ENCODE measurements around the gene TMEM50B. TPM values are rescaled to one million over a fixed set of nuclear protein-coding genes. Genes with fewer than 3 reads are reported as not detected.

Gene TMEM50B
- total RNA-seq, 1 experiment from 2014 or later: 34.9 TPM

Other genes with a start within 250 kb of the TMEM50B start
- gene IL10RB, start 213.6 kb downstream of the TMEM50B start, total RNA-seq (2014; rRNA removed; shearing (Covaris generic)): 23.9 and 26.5 TPM in 2 replicates
- gene IFNAR1, start 155.0 kb downstream of the TMEM50B start, total RNA-seq (2014; rRNA removed; shearing (Covaris generic)): 18.5 and 45.2 TPM in 2 replicates
- gene IFNGR2, start 76.6 kb downstream of the TMEM50B start, total RNA-seq (2014; rRNA removed; shearing (Covaris generic)): 99.0 and 108 TPM in 2 replicates
- 0.80 and 2.6 TPM in 2 replicates for gene DNAJC28, start 11.7 kb upstream of the TMEM50B start, total RNA-seq (2014; rRNA removed; shearing (Covaris generic))
- 150 and 239 TPM in 2 replicates for gene GART, start 62.1 kb upstream of the TMEM50B start, total RNA-seq (2014; rRNA removed; shearing (Covaris generic))
- gene SON, start 63.1 kb upstream of the TMEM50B start, total RNA-seq (2014; rRNA removed; shearing (Covaris generic)): 81.9 and 205 TPM in 2 replicates
- 51.0 and 80.6 TPM in 2 replicates for gene DONSON, start 108.7 kb upstream of the TMEM50B start, total RNA-seq (2014; rRNA removed; shearing (Covaris generic))
- gene CRYZL1, start 161.8 kb upstream of the TMEM50B start, total RNA-seq (2014; rRNA removed; shearing (Covaris generic)): 18.8 and 21.1 TPM in 2 replicates
- 18.3 and 25.7 TPM in 2 replicates for gene ITSN1, start 162.5 kb upstream of the TMEM50B start, total RNA-seq (2014; rRNA removed; shearing (Covaris generic))

Measured in Daoy (cell line).